GM23338 (cell line): Measurements from ENCODE around the gene NUAK2.

Experiments
- CREB1 ChIP-seq: fragments of 250-450 bp; sonication (Bioruptor Pico); IDR thresholded peaks from 2 replicates; pipeline ENCODE4 v1.5.0; 2020; ENCODE audit warnings: low read depth, mild to moderate bottlenecking, moderate library complexity
- EZH2 ChIP-seq: fragments of 200-600 bp; sonication (generic); IDR thresholded peaks from one replicate; pipeline ENCODE4 v1.8.0; 2017; ENCODE audit warnings: antibody characterized with exemption, mild to moderate bottlenecking, low read depth; ENCODE audit not compliant: unreplicated experiment
- EZH2phosphoT487 ChIP-seq: fragments of 200-600 bp; sonication (generic); IDR thresholded peaks from one replicate; pipeline ENCODE4 v1.8.1; 2018; ENCODE audit warnings: antibody characterized with exemption; ENCODE audit not compliant: unreplicated experiment
- JUNB ChIP-seq: IDR thresholded peaks from one replicate; pipeline ENCODE4 v1.6.1; 2016; ENCODE audit warnings: antibody characterized with exemption; ENCODE audit not compliant: unreplicated experiment
- POLR2AphosphoS5 ChIP-seq: IDR thresholded peaks from 2 replicates; pipeline ENCODE4 v1.6.1; 2016; ENCODE audit warnings: antibody characterized with exemption, low read depth
- ZNF114 ChIP-seq: fragments of 250-450 bp; sonication (Bioruptor Pico); IDR thresholded peaks from 2 replicates; pipeline ENCODE4 v1.5.0; 2020; ENCODE audit warnings: mild to moderate bottlenecking, moderate library complexity
- ZNF331 ChIP-seq: fragments of 250-450 bp; sonication (Bioruptor Pico); IDR thresholded peaks from 2 replicates; pipeline ENCODE4 v1.5.0; 2020; ENCODE audit warnings: low read depth, mild to moderate bottlenecking, moderate library complexity
- ZNF462 ChIP-seq: fragments of 250-450 bp; sonication (Bioruptor Pico); IDR thresholded peaks from 2 replicates; pipeline ENCODE4 v1.5.0; 2020; ENCODE audit warnings: mild to moderate bottlenecking, moderate library complexity
- TF ChIP-seq, protein P1 (sequence below), 2 experiments: fragments of 200-600 bp in 1 of 2; sonication (generic) in 1 of 2; conservative IDR thresholded peaks; 2 replicates each; pipeline versions ENCODE4 v1.5.1 to v1.6.1; 2016 to 2017; ENCODE audit warnings: antibody characterized with exemption in 2 of 2, low read depth in 2 of 2, mild to moderate bottlenecking in 2 of 2, moderate library complexity in 1 of 2
- TF ChIP-seq, protein P2 (sequence below): IDR thresholded peaks from 2 replicates; pipeline ENCODE4 v1.6.1; 2016; ENCODE audit warnings: antibody characterized with exemption
- TF ChIP-seq, protein P3 (sequence below): IDR thresholded peaks from one replicate; pipeline ENCODE4 v1.6.1; 2018; ENCODE audit warnings: antibody characterized with exemption; ENCODE audit not compliant: unreplicated experiment

DNA sequence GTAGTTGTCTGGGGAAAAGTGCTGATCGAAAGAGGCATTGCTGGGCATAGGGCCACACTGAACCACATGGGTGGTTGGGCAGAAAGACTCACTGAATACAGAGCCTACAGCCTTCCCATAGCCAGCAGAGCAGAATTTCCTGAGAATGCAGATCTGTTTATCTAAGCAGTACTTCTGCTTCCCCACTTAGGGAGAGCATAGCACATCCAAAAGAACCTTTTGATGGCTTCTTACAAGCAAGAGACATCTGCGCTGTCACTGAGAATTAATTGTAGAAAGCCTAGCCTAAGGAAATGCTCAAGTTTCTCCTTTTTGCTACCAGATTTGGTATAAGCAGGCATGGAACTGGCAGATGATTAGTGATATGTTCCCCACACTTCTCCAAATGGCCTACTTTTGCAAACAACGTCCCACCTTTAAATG is 48.2 kb upstream of the NUAK2 start:
- TF ChIP-seq, protein P1, sequence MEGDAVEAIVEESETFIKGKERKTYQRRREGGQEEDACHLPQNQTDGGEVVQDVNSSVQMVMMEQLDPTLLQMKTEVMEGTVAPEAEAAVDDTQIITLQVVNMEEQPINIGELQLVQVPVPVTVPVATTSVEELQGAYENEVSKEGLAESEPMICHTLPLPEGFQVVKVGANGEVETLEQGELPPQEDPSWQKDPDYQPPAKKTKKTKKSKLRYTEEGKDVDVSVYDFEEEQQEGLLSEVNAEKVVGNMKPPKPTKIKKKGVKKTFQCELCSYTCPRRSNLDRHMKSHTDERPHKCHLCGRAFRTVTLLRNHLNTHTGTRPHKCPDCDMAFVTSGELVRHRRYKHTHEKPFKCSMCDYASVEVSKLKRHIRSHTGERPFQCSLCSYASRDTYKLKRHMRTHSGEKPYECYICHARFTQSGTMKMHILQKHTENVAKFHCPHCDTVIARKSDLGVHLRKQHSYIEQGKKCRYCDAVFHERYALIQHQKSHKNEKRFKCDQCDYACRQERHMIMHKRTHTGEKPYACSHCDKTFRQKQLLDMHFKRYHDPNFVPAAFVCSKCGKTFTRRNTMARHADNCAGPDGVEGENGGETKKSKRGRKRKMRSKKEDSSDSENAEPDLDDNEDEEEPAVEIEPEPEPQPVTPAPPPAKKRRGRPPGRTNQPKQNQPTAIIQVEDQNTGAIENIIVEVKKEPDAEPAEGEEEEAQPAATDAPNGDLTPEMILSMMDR (conservative IDR thresholded peaks at IDR 0.05; ENCODE audit: low read depth in 2 of 2), result no peak
- TF ChIP-seq ZNF331 (CRISPR knock-in tag) (no peak), JUNB (no peak), EZH2phosphoT487 (no peak), CREB1 (CRISPR knock-in tag) (no peak), EZH2 (no peak), POLR2AphosphoS5 (no peak), ZNF462 (no peak), ZNF114 (no peak)
- TF ChIP-seq, protein P2, sequence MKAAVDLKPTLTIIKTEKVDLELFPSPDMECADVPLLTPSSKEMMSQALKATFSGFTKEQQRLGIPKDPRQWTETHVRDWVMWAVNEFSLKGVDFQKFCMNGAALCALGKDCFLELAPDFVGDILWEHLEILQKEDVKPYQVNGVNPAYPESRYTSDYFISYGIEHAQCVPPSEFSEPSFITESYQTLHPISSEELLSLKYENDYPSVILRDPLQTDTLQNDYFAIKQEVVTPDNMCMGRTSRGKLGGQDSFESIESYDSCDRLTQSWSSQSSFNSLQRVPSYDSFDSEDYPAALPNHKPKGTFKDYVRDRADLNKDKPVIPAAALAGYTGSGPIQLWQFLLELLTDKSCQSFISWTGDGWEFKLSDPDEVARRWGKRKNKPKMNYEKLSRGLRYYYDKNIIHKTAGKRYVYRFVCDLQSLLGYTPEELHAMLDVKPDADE, result no peak
- TF ChIP-seq, protein P3, sequence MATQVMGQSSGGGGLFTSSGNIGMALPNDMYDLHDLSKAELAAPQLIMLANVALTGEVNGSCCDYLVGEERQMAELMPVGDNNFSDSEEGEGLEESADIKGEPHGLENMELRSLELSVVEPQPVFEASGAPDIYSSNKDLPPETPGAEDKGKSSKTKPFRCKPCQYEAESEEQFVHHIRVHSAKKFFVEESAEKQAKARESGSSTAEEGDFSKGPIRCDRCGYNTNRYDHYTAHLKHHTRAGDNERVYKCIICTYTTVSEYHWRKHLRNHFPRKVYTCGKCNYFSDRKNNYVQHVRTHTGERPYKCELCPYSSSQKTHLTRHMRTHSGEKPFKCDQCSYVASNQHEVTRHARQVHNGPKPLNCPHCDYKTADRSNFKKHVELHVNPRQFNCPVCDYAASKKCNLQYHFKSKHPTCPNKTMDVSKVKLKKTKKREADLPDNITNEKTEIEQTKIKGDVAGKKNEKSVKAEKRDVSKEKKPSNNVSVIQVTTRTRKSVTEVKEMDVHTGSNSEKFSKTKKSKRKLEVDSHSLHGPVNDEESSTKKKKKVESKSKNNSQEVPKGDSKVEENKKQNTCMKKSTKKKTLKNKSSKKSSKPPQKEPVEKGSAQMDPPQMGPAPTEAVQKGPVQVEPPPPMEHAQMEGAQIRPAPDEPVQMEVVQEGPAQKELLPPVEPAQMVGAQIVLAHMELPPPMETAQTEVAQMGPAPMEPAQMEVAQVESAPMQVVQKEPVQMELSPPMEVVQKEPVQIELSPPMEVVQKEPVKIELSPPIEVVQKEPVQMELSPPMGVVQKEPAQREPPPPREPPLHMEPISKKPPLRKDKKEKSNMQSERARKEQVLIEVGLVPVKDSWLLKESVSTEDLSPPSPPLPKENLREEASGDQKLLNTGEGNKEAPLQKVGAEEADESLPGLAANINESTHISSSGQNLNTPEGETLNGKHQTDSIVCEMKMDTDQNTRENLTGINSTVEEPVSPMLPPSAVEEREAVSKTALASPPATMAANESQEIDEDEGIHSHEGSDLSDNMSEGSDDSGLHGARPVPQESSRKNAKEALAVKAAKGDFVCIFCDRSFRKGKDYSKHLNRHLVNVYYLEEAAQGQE, result no peak
